NCI-H82 treated with DMSO at 0.1 percent for 48 hours (cell line): Measurements from ENCODE around the gene VAV2.

Experiments used
- DNase-seq: peaks from one replicate; lab custom pipeline; 2025; ENCODE audit not compliant: unreplicated experiment; lab: John Stamatoyannopoulos, UW

VAV2 gene

GRCh38 chr9:133718563-133719315, 273.4 kb downstream of the VAV2 start:
- DNase-seq: no peak

DNA sequence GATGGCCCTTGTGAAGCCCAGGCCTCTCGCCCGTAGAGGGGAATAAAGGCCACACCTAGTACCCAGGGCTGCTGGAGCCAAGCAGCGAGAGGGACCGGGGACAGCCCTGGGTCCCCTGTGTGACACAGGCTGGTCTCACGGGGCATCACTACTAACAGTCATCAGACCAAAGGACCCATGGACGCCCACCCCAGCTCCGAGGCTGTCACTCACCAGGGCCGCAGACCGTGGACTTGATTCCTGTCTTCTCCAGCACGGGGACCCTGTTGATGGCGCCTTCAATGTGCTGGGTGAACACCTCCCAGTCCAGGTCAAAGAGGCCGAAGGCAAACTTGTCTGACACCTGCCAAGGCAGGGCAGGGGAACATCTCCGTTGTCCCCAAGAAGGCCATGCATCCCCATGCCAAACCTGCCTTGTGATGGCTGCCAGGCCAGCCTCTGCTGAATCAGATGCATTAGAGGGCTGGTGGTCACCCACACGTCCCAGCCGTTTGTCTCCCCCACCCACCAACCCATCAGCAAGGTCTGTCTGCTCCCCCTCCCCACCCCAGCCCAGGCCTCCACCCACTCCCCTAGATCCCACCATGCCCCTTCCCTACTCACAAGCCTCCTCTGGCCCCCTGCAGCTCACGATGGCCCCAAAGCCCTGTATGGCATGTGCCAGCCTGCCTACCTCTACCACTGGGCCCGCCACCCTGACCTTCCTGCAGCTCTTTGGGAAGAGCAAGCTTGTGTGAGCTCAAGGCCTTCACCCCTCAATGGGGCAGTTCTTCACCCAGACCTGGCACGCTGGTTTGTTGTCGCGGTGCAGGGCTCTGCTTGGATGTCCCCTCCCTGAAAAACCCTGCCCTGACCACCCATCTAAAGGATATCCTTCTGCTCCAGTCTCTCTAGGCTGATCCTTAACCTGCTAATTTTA, 274.8 kb downstream of the VAV2 start:
- no peak for DNase-seq

- no peak for DNase-seq
Observed at GRCh38 chr9:133716564-133717112, 275.5 kb downstream of the VAV2 start.

- no peak for DNase-seq
Observed at GRCh38 chr9:133715866-133716563, 276.1 kb downstream of the VAV2 start.

DNA sequence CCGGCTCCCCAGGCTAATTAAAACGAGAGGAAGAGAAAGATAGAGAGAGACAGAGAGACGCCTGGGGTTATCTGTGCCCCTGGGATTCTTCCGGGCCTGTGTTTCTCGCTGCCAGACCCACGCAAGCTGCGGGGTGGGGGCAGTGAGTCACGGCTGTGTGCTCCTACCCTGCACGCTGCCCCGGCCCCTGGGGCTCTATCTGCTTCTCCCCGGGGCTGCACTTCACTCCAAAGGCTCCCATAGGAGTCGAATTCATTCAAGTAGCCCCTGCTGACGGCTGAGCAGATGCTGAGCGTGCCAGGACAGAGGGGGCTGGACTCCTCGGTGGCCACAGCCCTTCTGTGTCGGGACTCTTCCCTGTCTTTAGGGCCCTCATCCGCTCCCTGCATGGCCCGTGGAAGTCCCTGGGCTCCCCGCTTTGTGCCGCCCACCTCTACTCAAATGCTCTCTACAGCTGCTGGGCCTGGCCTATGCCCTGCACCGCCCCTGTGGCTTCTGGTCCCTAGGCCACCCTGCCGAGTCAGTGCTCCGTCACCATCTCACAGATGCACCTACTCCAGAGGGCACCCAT, 276.7 kb downstream of the VAV2 start:
- DNase-seq: no peak

- no peak for DNase-seq
Observed at GRCh38 chr9:133714606-133715294, 277.4 kb downstream of the VAV2 start.

GRCh38 chr9:133713960-133714495, 278.1 kb downstream of the VAV2 start:
- DNase-seq: no peak

DNA sequence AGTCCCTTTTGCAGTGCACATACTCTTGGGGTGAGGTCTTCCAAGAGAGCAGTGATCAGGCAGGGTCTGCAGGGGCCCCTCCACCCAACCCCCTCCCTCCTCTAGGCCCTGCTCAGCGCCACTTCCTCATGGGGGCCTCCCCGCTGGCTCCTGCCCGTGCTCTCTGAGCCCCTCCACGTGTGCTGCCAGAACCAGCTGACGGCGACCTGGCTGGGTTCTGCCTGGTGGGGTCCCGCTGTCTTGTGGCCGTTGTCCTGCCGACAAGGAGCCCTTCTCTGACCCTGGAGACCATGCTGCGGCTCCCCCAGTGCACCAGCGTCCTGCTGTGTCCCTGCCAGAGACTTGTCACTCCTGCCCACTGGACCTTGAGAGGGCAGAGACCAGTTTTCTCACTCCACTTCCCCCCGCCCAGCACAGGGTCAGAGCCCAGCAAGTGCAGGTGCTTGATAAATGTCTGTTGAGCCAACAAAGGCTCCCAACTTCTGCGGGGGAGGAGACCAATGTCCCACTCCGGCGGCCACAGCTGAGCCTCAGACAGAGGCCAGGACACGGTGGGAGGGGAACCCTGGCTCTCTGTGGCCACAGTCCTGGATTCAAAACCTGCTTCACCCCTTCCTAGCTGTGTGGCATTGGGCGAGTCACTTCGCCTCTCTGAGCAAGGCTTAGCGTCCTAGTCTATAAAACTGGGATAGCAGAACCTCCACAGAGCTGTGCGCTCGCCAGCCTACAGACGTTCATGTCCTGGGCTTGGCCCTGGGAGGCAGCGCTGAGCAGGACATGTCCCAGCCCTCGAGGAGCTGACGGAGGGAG, 278.8 kb downstream of the VAV2 start:
- DNase-seq: no peak

- DNase-seq: no peak
Observed at GRCh38 chr9:133712221-133713100, 279.7 kb downstream of the VAV2 start.
